GM10847 (cell line): ENCODE measurements around the gene CAB39.

Experiments
- POLR2A ChIP-seq: IDR thresholded peaks from 2 replicates; pipeline ENCODE4 v1.6.1; 2011; ENCODE audit not compliant: insufficient read length; ENCODE audit errors: extremely low read depth

The CAB39 gene

GRCh38 chr2:230797515-230798495 lies 85.2 kb downstream of the CAB39 start:
- TF ChIP-seq POLR2A: no peak

GRCh38 chr2:230798769-230799399 lies 86.2 kb downstream of the CAB39 start:
- no peak for TF ChIP-seq POLR2A

- no peak for TF ChIP-seq POLR2A
Measured at GRCh38 chr2:230805353-230806017, 92.8 kb downstream of the CAB39 start.

- TF ChIP-seq POLR2A: no peak
Measured at GRCh38 chr2:230807729-230808128, 95.1 kb downstream of the CAB39 start.

- TF ChIP-seq POLR2A: no peak
Measured at GRCh38 chr2:230809015-230809414, 96.4 kb downstream of the CAB39 start.

GRCh38 chr2:230809677-230810251 lies 97.1 kb downstream of the CAB39 start:
- TF ChIP-seq POLR2A: no peak

GRCh38 chr2:230811508-230811907 lies 98.9 kb downstream of the CAB39 start:
- TF ChIP-seq POLR2A: no peak

GRCh38 chr2:230812033-230812432 lies 99.4 kb downstream of the CAB39 start:
- TF ChIP-seq POLR2A: no peak

- no peak for TF ChIP-seq POLR2A
Measured at GRCh38 chr2:230814616-230815015, 102.0 kb downstream of the CAB39 start.

GRCh38 chr2:230815088-230815487 lies 102.4 kb downstream of the CAB39 start:
- no peak for TF ChIP-seq POLR2A

- no peak for TF ChIP-seq POLR2A
Measured at GRCh38 chr2:230816735-230817134, 104.1 kb downstream of the CAB39 start.

- no peak for TF ChIP-seq POLR2A
Measured at GRCh38 chr2:230819433-230819832, 106.8 kb downstream of the CAB39 start.

- no peak for TF ChIP-seq POLR2A
Measured at GRCh38 chr2:230821261-230821990, 108.8 kb downstream of the CAB39 start.

- TF ChIP-seq POLR2A: no peak
Measured at GRCh38 chr2:230821991-230822520, 109.4 kb downstream of the CAB39 start.

- TF ChIP-seq POLR2A: no peak
Measured at GRCh38 chr2:230823264-230823964, 110.8 kb downstream of the CAB39 start.
